Heart left ventricle (tissue), 16 donors: ENCODE data around the gene ROR1. TPM values are rescaled to one million over a fixed set of nuclear protein-coding genes. Genes with fewer than 3 reads are reported as not detected.

Source experiments
- ATAC-seq, 4 donors: fragments of 200-7000 bp; cut with Tn5 transposase; one replicate each; pipeline ENCODE4 v1.9.1; 2020 to 2022; ENCODE audit warnings: moderate library complexity in 4 of 4, mild to moderate bottlenecking in 3 of 4, moderate number of reproducible peaks in 1 of 4
- DNase-seq, 5 donors: peaks; one replicate each; pipeline ENCODE4 v3.0.0-alpha.2; 2020
- H3K27ac ChIP-seq, 12 donors: fragments of 200-600 bp; sonication (generic) in 4 of 12; one replicate each; pipeline versions ENCODE4 v1.5.0 to v1.8.0; 2016 to 2022; ENCODE audit warnings: mild to moderate bottlenecking in 2 of 12
- H3K27me3 ChIP-seq, 9 donors: fragments of 200-600 bp; sonication (generic) in 2 of 9; one replicate each; pipeline versions ENCODE4 v1.5.1 to v1.8.0; 2016 to 2022; ENCODE audit warnings: mild to moderate bottlenecking in 3 of 9
- H3K36me3 ChIP-seq, 9 donors: fragments of 200-600 bp; sonication (generic) in 2 of 9; one replicate each; pipeline versions ENCODE4 v1.5.0 to v1.8.0; 2018 to 2022; ENCODE audit warnings: mild to moderate bottlenecking in 2 of 9
- H3K4me1 ChIP-seq, 12 donors: fragments of 200-600 bp; sonication (generic) in 4 of 12; one replicate each; pipeline versions ENCODE4 v1.5.0 to v1.8.0; 2016 to 2022; ENCODE audit warnings: mild to moderate bottlenecking in 3 of 12
- H3K4me3 ChIP-seq, 12 donors: fragments of 200-600 bp; sonication (generic) in 4 of 12; one replicate each; pipeline versions ENCODE4 v1.5.0 to v1.8.0; 2017 to 2022; ENCODE audit warnings: mild to moderate bottlenecking in 9 of 12, moderate library complexity in 4 of 12
- H3K9me3 ChIP-seq, 12 donors: fragments of 200-600 bp; sonication (generic) in 4 of 12; one replicate each; pipeline versions ENCODE4 v1.5.0 to v1.8.0; 2016 to 2022; ENCODE audit warnings: mild to moderate bottlenecking in 1 of 12
- CTCF ChIP-seq, 12 donors: fragments of 200-600 bp; sonication (generic) in 4 of 12; IDR thresholded peaks; one replicate each; pipeline versions ENCODE4 v1.5.0 to v1.8.0; 2018 to 2022; ENCODE audit warnings: antibody characterized with exemption in 12 of 12, mild to moderate bottlenecking in 5 of 12
- POLR2A ChIP-seq, 2 donors: fragments of 450-650 bp; IDR thresholded peaks; one replicate each; pipeline ENCODE4 v1.6.1; 2017; ENCODE audit warnings: antibody characterized with exemption in 2 of 2, mild to moderate bottlenecking in 2 of 2, moderate library complexity in 2 of 2
- WGBS, 4 donors: extraction: QIAGEN DNeasy Blood & Tissue Kit in 2 of 4; methylation state at CpG; one replicate each; pipeline versions ENCODE4 v1.1.5 to v1.1.7; 2013 to 2018; 5-methylcytosine and 5-hydroxymethylcytosine counted together
- intact Hi-C, 10 donors: fragments of 100-400 bp; cut with DNase I; formaldehyde crosslinking; loops; one replicate each; pipeline versions ENCODE4 v1.11.1 to v1.14.2; 2022
- polyA plus RNA-seq, 2 donors: library from polyadenylated mRNA; stranded (reverse); fragments of 200-250 nt; gene quantifications; one replicate each; pipeline ENCODE4 v1.2.3, GENCODE V29; 2013
- total RNA-seq, 9 donors: library from RNA; depleted of rRNA in 2 of 9; stranded (reverse); fragments of >200 nt in 2 of 9; fragmentation: NEBNext Ultra II Directional in 3 of 9; extraction: Animal tissue kit (Norgen Biotek cat#: 25700) in 3 of 9; gene quantifications; one replicate each; pipeline versions ENCODE4 v1.1.0 to v1.2.4, GENCODE V29; 2016 to 2023
- donor health status: ischemic (EF 13 %, LVEDD 7.1; RV severe dilation, severe dysfunction).
- donor health status: healthy with polysubstance abuse.
- donor health status: DM: no; HTN: yes; CAD: no.
- donor health status: DM: no; HTN: no; CAD: no.
- donor health status: ischemic (EF 25% LVEDD 6.9; RV normal size, moderate dysfunction).
- donor health status: ischemic (EF 25% LVEDD 5.7; RV mildly dilated, moderate dysfunction).
- donor health status: healthy.
- donor health status: DM: yes; HTN: yes; CAD: no.
- donor health status: ischemic (EF 35%, LVEDD 5.7; RV mildly dilated, moderate dysfunction).
- donor health status: nonischemic (EF 11% LVEDD 7.7; RV severe dilation, severe dysfunction).
- donor health status: DM: yes; HTN: yes; CAD: no.
- donor health status: PGD.
- donor health status: ischemic (EF 29% LVEDD 5.4; RV normal size, mild dysfunction).
- donor health status: nonischemic (EF 23%, LVEDD 6.1; RV moderate dilation, normal function).

ROR1 gene
- total and polyA plus RNA-seq, 11 donors, result 4.1 to 35.3 (median 19.3) TPM

DNA sequence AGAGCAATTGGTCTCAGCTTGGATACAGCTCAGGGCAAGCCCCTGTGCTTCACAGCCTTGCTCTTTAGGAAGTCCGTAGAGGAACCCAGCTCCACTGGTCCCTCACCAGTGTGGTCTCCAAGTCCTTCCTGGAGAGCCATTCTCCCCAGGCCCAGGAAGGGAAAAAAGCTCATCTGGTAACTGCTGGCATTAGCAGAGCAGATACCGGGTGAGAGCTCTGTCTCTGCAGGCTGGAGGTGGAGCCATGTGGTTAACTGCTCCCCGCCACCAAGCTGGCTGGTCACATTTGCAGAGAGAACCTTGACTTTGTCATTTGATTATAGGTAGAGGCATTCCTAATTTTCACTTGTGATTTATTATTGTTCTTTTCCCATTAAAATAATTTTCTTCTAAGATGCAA lies 169.6 kb downstream of the ROR1 start:
- H3K9me3 ChIP-seq, result no peaks in the 10 kb centered on the region
- ATAC-seq (peak in 1 of 4 donors; percentile 37), DNase-seq (no peak)
- H3K4me3 ChIP-seq, result no peak overlapping the region
- peaks cover 0 to 50% (median 17%) of the 10 kb centered on the region in 12 donors for H3K4me1 ChIP-seq
- WGBS, 4 donors, result 61 to 80% (median 65%) methylated on average over 3 of the region's 3 CpGs
- intact Hi-C loops, result no loop called here
- H3K36me3 ChIP-seq, result no peaks in the 10 kb centered on the region
- H3K27me3 ChIP-seq, result no peaks in the 10 kb centered on the region
- H3K27ac ChIP-seq, result no peak overlapping the region
- TF ChIP-seq CTCF (IDR thresholded peaks at IDR 0.05), result no peak
- no peak for TF ChIP-seq POLR2A (IDR thresholded peaks at IDR 0.05)

DNA sequence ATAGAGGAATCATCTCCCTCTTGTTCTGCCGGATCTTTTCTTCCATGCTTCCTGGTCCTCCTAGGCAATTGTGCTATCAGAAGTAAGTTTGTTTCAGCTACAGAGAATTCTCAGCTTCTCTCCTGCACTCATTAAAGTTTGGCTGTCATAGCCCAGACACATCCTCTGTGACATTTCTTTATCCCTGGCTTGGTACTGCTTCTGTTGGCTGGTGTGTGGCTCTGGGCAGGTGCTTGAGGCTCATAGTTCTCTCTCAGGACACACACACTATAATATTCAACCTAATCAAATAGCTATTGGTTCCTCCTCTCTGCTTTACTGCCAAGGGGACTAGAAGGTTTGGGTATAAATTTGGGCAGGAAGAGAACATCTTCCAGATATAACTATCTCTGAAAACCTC lies 172.1 kb downstream of the ROR1 start:
- H3K27me3 ChIP-seq, result no peaks in the 10 kb centered on the region
- peaks cover 0 to 58% (median 26%) of the 10 kb centered on the region in 12 donors for H3K4me1 ChIP-seq
- peak overlapping the region in 3 of 12 donors; percentile 7 to 63 (median 34) for H3K27ac ChIP-seq
- ATAC-seq, result peak in 3 of 4 donors; percentile 48 to 56 (median 50)
- no peak for TF ChIP-seq POLR2A (IDR thresholded peaks at IDR 0.05)
- no peak for TF ChIP-seq CTCF (IDR thresholded peaks at IDR 0.05)
- DNase-seq, result no peak
- H3K9me3 ChIP-seq, result no peaks in the 10 kb centered on the region
- no peak overlapping the region for H3K4me3 ChIP-seq
- WGBS, 4 donors, result 47 to 82% (median 62%) methylated on average over 1 of the region's 1 CpG
- intact Hi-C loops, result loop anchor here in 1 of 10 donors (5.0 kb wide), 1 partner anchor 86 kb away; no protein-coding TSS in a partner anchor
- H3K36me3 ChIP-seq, result no peaks in the 10 kb centered on the region

DNA sequence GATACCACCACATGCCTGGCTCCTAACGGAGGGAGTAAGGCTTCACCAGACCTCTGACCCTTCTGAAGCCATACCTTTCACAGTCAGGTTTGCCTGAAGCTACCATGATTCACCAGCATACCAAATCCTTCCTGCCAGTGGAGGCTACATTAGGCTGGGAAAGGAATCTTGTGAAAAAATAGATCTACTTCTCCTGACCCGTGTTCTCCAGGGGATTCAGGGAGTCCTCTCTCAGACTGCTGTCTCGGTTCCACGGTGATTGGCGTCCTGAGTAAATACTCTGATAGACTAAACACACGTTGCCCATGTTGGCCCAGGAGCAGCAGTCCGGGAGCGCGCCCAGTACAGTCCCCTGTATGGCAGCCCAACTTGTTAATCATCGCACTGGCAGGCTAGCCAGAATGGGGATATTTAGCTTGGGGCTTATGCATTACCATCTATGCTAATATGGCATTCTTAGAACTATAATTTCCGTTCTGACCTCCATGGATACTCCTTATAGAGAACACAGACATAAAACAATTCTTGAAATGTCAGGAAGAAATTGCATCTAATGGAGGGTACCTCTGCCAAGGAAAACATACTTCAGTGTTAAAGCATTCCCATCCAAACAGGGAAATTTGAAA lies 173.2 kb downstream of the ROR1 start:
- no peaks in the 10 kb centered on the region for H3K27me3 ChIP-seq
- ATAC-seq (peak; percentile 60 to 89 (median 84)), DNase-seq (peak in 4 of 5 donors; percentile 40 to 74 (median 44))
- H3K4me1 ChIP-seq, result peaks cover 0 to 69% (median 29%) of the 10 kb centered on the region in 12 donors
- TF ChIP-seq POLR2A (IDR thresholded peaks at IDR 0.05), result no peak
- no peak for TF ChIP-seq CTCF (IDR thresholded peaks at IDR 0.05)
- peak overlapping the region in 7 of 12 donors; percentile 21 to 63 (median 47) for H3K27ac ChIP-seq
- WGBS, 4 donors, result 40 to 62% (median 54%) methylated on average over 11 of the region's 11 CpGs
- H3K36me3 ChIP-seq, result no peaks in the 10 kb centered on the region
- intact Hi-C loops, result loop anchor here in 1 of 10 donors (5.0 kb wide), 1 partner anchor 85 kb away; no protein-coding TSS in a partner anchor
- no peak overlapping the region for H3K4me3 ChIP-seq
- H3K9me3 ChIP-seq, result no peaks in the 10 kb centered on the region

GRCh38 chr1:63947904-63948303 lies 174.1 kb downstream of the ROR1 start:
- H3K4me1 ChIP-seq, result peaks cover 0 to 73% (median 29%) of the 10 kb centered on the region in 12 donors
- no peak for TF ChIP-seq POLR2A (IDR thresholded peaks at IDR 0.05)
- TF ChIP-seq CTCF (IDR thresholded peaks at IDR 0.05), result no peak
- intact Hi-C loops, result loop anchor here in 1 of 10 donors (5.0 kb wide), 1 partner anchor 84 kb away; no protein-coding TSS in a partner anchor
- WGBS, 4 donors, result 82 to 94% (median 90%) methylated on average over 3 of the region's 3 CpGs
- ATAC-seq (no peak), DNase-seq (no peak)
- no peaks in the 10 kb centered on the region for H3K36me3 ChIP-seq
- peak overlapping the region in 1 of 12 donors; percentile 38 for H3K27ac ChIP-seq
- H3K4me3 ChIP-seq, result no peak overlapping the region
- H3K9me3 ChIP-seq, result no peaks in the 10 kb centered on the region
- no peaks in the 10 kb centered on the region for H3K27me3 ChIP-seq
